ENCODE results near the gene SLC16A4. TPM values are rescaled to one million over a fixed set of nuclear protein-coding genes. Genes with fewer than 3 reads are reported as not detected.

Gene SLC16A4
- total RNA-seq, 2 experiments from 2014 or later: 0.22 to 0.38 TPM

DNA sequence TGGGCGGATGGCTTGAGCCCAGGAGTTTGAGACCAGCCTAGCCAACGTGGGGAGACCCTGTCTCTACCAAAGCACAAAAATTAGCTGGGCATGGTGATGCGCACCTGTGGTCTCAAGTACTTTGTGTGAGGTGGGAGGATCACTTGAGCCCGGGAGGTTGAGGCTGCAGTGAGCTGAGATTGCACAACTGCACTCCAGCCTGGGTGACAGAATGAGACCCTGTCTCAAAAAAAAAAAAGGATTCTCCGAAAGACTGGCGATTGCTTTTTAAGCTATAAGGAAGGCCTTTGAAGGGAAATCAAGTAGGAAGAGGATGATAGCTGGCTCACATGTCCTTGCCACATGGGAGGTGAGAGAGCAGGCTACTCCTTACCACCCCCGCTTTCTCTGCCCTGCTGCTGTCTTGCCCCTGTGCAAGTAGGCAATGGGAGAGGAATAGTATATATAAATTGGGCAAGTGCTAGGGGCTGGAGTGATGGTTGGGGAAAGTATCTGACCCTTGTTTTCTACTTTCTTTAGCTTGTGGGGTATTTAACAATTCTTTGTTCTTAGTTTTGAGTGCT is 20.4 kb upstream of the SLC16A4 start:
- no peaks in the 10 kb centered on the region for H3K9me3 ChIP-seq (ENCODE audit: low read length)
- H4K20me1 ChIP-seq (ENCODE audit: insufficient read depth, low read length): no peaks in the 10 kb centered on the region
- ChIA-PET CTCF (ENCODE audit: unreplicated experiment) (interaction anchor here (0.7 to 2.7 kb wide), 5 partner anchors 49 to 203 kb away, joined by 3 to 11 read pairs (median 7); no protein-coding TSS in a partner anchor), POLR2A (interaction anchor here (0.6 to 1.7 kb wide), 7 partner anchors 12 to 344 kb away, joined by 3 to 9 read pairs (median 3); partner anchors contain the start of gene RBM15)
- no peak for TF ChIP-seq EZH2phosphoT487 (IDR thresholded peaks at IDR 0.05; ENCODE audit: borderline replicate concordance, low read depth, low read length)
- TF ChIP-seq, protein P1, sequence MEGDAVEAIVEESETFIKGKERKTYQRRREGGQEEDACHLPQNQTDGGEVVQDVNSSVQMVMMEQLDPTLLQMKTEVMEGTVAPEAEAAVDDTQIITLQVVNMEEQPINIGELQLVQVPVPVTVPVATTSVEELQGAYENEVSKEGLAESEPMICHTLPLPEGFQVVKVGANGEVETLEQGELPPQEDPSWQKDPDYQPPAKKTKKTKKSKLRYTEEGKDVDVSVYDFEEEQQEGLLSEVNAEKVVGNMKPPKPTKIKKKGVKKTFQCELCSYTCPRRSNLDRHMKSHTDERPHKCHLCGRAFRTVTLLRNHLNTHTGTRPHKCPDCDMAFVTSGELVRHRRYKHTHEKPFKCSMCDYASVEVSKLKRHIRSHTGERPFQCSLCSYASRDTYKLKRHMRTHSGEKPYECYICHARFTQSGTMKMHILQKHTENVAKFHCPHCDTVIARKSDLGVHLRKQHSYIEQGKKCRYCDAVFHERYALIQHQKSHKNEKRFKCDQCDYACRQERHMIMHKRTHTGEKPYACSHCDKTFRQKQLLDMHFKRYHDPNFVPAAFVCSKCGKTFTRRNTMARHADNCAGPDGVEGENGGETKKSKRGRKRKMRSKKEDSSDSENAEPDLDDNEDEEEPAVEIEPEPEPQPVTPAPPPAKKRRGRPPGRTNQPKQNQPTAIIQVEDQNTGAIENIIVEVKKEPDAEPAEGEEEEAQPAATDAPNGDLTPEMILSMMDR (conservative IDR thresholded peaks at IDR 0.05; ENCODE audit: low read length): no peak
- no peak overlapping the region for H3K4me3 ChIP-seq (ENCODE audit: low read depth, low read length, poor library complexity, severe bottlenecking)
- no peak overlapping the region for H3K4me2 ChIP-seq (ENCODE audit: low read length)
- no peak for DNase-seq (ENCODE audit: low spot score)
- H2AFZ ChIP-seq (ENCODE audit: low read length): no peak overlapping the region
- no TSS peak for BruUV-seq (replicated peaks)
- no peaks in the 10 kb centered on the region for H3K9me2 ChIP-seq (ENCODE audit: insufficient read depth, low read length)
- H3K79me2 ChIP-seq (ENCODE audit: insufficient read depth, low read depth, low read length): peaks cover 24% of the 10 kb centered on the region
- no peaks in the 10 kb centered on the region; the same call in 1 of the 2 replicates for H3K36me3 ChIP-seq (ENCODE audit: insufficient read depth, low read length)
- H3K27ac ChIP-seq (ENCODE audit: low read depth, low read length, poor library complexity, severe bottlenecking): no peak overlapping the region
- peaks cover 24% of the 10 kb centered on the region for H3K4me1 ChIP-seq (ENCODE audit: insufficient read depth, low read length, poor library complexity, severe bottlenecking)
- intact Hi-C loops (cut with micrococcal nuclease; ENCODE audit: unreplicated experiment): loop anchor here (5.0 kb wide), 1 partner anchor 204 kb away; no protein-coding TSS in a partner anchor

DNA sequence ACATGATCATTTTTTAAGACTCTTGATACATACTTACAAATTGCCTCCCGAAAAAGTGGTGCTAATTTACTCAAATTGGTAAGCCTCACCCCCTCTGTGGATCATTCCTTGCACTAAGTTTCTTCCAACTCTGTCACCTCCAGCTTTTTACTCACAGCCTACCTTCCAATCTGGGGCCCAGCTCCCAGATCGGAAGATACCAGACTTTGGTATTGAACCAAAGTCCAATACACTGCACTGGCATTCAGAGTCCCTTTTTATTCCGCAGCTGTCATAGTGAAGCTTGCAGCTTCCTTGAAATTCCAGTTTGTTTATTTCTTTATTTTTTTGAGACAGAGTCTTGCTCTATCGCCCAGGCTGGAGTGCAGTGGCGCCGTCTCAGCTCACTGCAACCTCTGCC is 18.5 kb upstream of the SLC16A4 start:
- 0 out of 2 replicates have a peak overlapping the region, but pooled peaks have one; percentile 77 for H3K4me2 ChIP-seq (ENCODE audit: low read length)
- POLR2A ChIA-PET: interaction anchor here (0.6 to 3.3 kb wide), 13 partner anchors 21 to 263 kb away, joined by 3 to 29 read pairs (median 3); partner anchors contain the start of gene RBM15
- DNase-seq (ENCODE audit: low spot score): no peak
- TF ChIP-seq, protein P1 (conservative IDR thresholded peaks at IDR 0.05; ENCODE audit: low read length): no peak
- TF ChIP-seq EZH2phosphoT487 (IDR thresholded peaks at IDR 0.05; ENCODE audit: borderline replicate concordance, low read depth, low read length): no peak
- no peaks in the 10 kb centered on the region for H3K9me2 ChIP-seq (ENCODE audit: insufficient read depth, low read length)
- intact Hi-C loops (cut with micrococcal nuclease; ENCODE audit: unreplicated experiment): no loop called here
- no peaks in the 10 kb centered on the region for H4K20me1 ChIP-seq (ENCODE audit: insufficient read depth, low read length)
- peaks cover 32% of the 10 kb centered on the region for H3K4me1 ChIP-seq (ENCODE audit: insufficient read depth, low read length, poor library complexity, severe bottlenecking)
- H3K36me3 ChIP-seq (ENCODE audit: insufficient read depth, low read length): peaks cover 18% of the 10 kb centered on the region
- CTCF ChIA-PET (ENCODE audit: unreplicated experiment): interaction anchor here (1.4 kb wide), 1 partner anchor 71 kb away, joined by 6 read pairs; the partner anchor contains the start of gene RBM15
- peaks cover 34% of the 10 kb centered on the region for H3K79me2 ChIP-seq (ENCODE audit: insufficient read depth, low read depth, low read length)
- BruUV-seq (replicated peaks): no TSS peak
- H3K9me3 ChIP-seq (ENCODE audit: low read length): no peaks in the 10 kb centered on the region
- no peak overlapping the region for H3K27ac ChIP-seq (ENCODE audit: low read depth, low read length, poor library complexity, severe bottlenecking)
- no peak overlapping the region for H2AFZ ChIP-seq (ENCODE audit: low read length)
- no peak overlapping the region for H3K4me3 ChIP-seq (ENCODE audit: low read depth, low read length, poor library complexity, severe bottlenecking)

DNA sequence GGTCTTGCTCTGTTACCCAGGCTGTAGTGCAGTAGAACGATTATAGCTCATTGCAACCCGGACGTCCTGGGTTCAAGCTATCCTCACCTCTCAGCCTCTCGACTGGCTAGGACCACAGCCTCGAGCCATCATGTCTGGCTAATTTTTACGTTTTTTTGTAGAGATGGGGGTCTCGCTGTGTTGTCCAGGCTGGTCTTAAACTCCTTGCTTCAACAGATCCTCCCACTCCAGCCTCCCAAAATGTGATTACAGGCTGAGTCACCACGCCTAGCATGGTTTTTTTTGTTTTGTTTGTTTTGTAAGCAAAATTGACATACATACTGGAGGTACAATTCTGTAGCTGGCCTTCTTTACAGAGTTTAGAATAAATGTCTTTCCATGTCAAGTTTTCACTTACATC is 17.7 kb upstream of the SLC16A4 start:
- Histone ChIP-seq H3K4me3 (ENCODE audit: low read depth, low read length, poor library complexity, severe bottlenecking) (peak overlapping the region; percentile 80), H3K9me2 (ENCODE audit: insufficient read depth, low read length) (no peaks in the 10 kb centered on the region), H3K36me3 (ENCODE audit: insufficient read depth, low read length) (peaks cover 26% of the 10 kb centered on the region), H3K27ac (ENCODE audit: low read depth, low read length, poor library complexity, severe bottlenecking) (no peak overlapping the region), H4K20me1 (ENCODE audit: insufficient read depth, low read length) (no peaks in the 10 kb centered on the region), H3K4me1 (ENCODE audit: insufficient read depth, low read length, poor library complexity, severe bottlenecking) (peaks cover 32% of the 10 kb centered on the region), H3K4me2 (ENCODE audit: low read length) (peak overlapping the region; percentile 77), H3K79me2 (ENCODE audit: insufficient read depth, low read depth, low read length) (peaks cover 34% of the 10 kb centered on the region), H2AFZ (ENCODE audit: low read length) (peak overlapping the region; percentile 85; the same call in 1 of the 2 replicates), H3K9me3 (ENCODE audit: low read length) (no peaks in the 10 kb centered on the region)
- POLR2A ChIA-PET: interaction anchor here (0.7 to 3.3 kb wide), 13 partner anchors 9 to 201 kb away, joined by 3 to 29 read pairs (median 4); partner anchors contain the start of gene RBM15
- TF ChIP-seq, protein P1 (conservative IDR thresholded peaks at IDR 0.05; ENCODE audit: low read length): no peak
- no peak for TF ChIP-seq EZH2phosphoT487 (IDR thresholded peaks at IDR 0.05; ENCODE audit: borderline replicate concordance, low read depth, low read length)
- DNase-seq (ENCODE audit: low spot score): no peak
- CTCF ChIA-PET (ENCODE audit: unreplicated experiment): interaction anchor here (0.9 to 1.4 kb wide), 2 partner anchors 70 to 206 kb away, joined by 3 to 6 read pairs; partner anchors contain the start of gene RBM15
- intact Hi-C loops (cut with micrococcal nuclease; ENCODE audit: unreplicated experiment): no loop called here
- no TSS peak for BruUV-seq (replicated peaks)

Measured in OCI-LY7 (cell line).